Measurements from ENCODE around the gene GRSF1. TPM values are rescaled to one million over a fixed set of nuclear protein-coding genes. Genes with fewer than 3 reads are reported as not detected.
"Not testable (repeated sequence)": the region's sequence is repeated elsewhere in the genome, so short reads cannot be mapped to it uniquely, and the experiment has no call there.

The GRSF1 gene
- total and polyA plus RNA-seq, 12 donors = 35.6 to 149 (median 92.5) TPM

DNA sequence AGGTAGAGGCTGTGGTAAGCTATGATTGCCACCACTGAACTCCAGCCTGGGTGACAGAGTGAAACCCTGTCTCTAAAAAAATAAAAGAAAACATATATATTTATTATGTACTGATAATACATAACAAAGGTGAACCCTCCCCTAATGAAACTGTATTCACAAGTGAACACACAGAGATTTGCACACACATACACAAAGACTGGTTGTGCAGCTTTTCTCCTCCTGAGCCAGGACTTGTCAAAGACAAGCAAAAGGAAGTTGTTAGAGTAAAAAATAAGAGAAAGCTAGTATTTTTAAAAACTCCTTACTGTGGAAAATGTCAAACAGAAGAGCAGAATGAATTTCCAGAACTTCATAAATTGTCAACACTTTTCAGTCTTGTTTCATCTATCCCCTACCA is 1.5 kb upstream of the GRSF1 start:
- no peaks in the 10 kb centered on the region for H3K9me3 ChIP-seq (replicated peaks in 1 of 3)
- H3K27me3 ChIP-seq = no peaks in the 10 kb centered on the region
- H3K36me3 ChIP-seq (replicated peaks in 1 of 2) = no peaks in the 10 kb centered on the region
- no peak for DNase-seq
- peak overlapping the region in 1 of 5 donors; percentile 62 for H3K27ac ChIP-seq
- intact Hi-C loops (cut with DNase I) = loop anchor here (10.0 kb wide), 3 partner anchors 54 to 154 kb away; partner anchors contain the start of genes DCK (in 1 of the 2) and MOB1B (in 1 of the 2)
- H3K4me3 ChIP-seq = no peak overlapping the region
- TF ChIP-seq, protein P1, sequence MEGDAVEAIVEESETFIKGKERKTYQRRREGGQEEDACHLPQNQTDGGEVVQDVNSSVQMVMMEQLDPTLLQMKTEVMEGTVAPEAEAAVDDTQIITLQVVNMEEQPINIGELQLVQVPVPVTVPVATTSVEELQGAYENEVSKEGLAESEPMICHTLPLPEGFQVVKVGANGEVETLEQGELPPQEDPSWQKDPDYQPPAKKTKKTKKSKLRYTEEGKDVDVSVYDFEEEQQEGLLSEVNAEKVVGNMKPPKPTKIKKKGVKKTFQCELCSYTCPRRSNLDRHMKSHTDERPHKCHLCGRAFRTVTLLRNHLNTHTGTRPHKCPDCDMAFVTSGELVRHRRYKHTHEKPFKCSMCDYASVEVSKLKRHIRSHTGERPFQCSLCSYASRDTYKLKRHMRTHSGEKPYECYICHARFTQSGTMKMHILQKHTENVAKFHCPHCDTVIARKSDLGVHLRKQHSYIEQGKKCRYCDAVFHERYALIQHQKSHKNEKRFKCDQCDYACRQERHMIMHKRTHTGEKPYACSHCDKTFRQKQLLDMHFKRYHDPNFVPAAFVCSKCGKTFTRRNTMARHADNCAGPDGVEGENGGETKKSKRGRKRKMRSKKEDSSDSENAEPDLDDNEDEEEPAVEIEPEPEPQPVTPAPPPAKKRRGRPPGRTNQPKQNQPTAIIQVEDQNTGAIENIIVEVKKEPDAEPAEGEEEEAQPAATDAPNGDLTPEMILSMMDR (IDR thresholded peaks at IDR 0.05) = no peak
- no peak for TF ChIP-seq POLR2A (IDR thresholded peaks at IDR 0.05)
- H3K4me1 ChIP-seq (replicated peaks in 1 of 2) = peaks cover 6 to 23% of the 10 kb centered on the region in 2 donors

DNA sequence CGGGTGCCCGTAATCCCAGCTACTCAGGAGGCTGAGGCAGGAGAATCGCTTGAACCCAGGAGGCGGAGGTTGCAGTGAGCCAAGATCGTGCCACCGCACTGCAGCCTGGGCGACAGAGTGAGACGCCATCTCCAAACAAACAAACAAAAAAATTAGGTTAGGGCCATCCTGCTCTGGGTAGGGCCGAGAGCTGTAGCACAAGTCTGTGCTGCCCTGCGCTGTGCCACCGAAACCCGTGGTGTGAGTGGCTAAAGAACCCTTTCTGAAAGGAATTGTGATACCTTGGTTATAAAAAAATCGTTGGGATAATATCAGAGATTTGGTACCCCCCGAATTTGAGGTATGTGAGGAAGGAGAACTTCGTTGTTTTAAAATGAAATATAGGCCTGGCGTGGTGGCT is 941 bp upstream of the GRSF1 start:
- 89 to 97% (median 95%) methylated on average over 15 to 16 of the region's 16 CpGs for WGBS, 4 donors

DNA sequence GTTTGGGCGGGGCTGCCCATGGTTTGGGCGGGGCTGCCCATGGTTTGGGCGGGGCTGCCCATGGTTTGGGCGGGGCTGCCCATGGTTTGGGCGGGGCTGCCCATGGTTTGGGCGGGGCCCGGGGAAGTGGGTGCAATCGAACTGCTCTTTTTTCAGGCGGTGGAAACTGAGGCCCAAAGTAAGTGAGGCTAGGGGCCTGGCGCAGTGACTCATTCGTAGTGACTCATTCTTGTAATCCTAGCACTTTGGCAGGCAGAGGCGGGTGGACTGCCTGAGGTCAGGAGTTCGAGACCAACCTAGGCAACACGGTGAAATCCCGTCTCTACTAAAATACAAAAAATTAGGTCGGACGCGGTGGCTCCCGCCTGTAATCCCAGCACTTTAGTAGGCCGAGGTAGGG is 447 bp upstream of the GRSF1 start:
- not testable (repeated sequence) for H3K4me3 ChIP-seq; H3K36me3 ChIP-seq (replicated peaks in 1 of 2); H3K9me3 ChIP-seq (replicated peaks in 1 of 3); H3K27me3 ChIP-seq
- peaks cover 6 to 30% of the 10 kb centered on the region in 2 donors for H3K4me1 ChIP-seq (replicated peaks in 1 of 2)
- peak; percentile 56 to 80 (median 63) for DNase-seq
- H3K27ac ChIP-seq = peak overlapping the region in 2 of 5 donors; percentile 54 to 70
- WGBS, 4 donors = 49 to 72% (median 63%) methylated on average over 8 to 18 of the region's 20 CpGs
- intact Hi-C loops (cut with DNase I) = loop anchor here (10.0 kb wide), 3 partner anchors 55 to 155 kb away; partner anchors contain the start of genes DCK (in 1 of the 2) and MOB1B (in 1 of the 2)

More for the DNA sequence above, 941 bp upstream of the GRSF1 start:
- peak overlapping the region in 2 of 5 donors; percentile 54 to 70 for H3K27ac ChIP-seq
- not testable (repeated sequence) for DNase-seq; H3K36me3 ChIP-seq (replicated peaks in 1 of 2); H3K4me3 ChIP-seq; H3K9me3 ChIP-seq (replicated peaks in 1 of 3); H3K27me3 ChIP-seq
- H3K4me1 ChIP-seq (replicated peaks in 1 of 2) = peaks cover 6 to 29% of the 10 kb centered on the region in 2 donors
- intact Hi-C loops (cut with DNase I) = loop anchor here (10.0 kb wide), 3 partner anchors 54 to 154 kb away; partner anchors contain the start of genes DCK (in 1 of the 2) and MOB1B (in 1 of the 2)

DNA sequence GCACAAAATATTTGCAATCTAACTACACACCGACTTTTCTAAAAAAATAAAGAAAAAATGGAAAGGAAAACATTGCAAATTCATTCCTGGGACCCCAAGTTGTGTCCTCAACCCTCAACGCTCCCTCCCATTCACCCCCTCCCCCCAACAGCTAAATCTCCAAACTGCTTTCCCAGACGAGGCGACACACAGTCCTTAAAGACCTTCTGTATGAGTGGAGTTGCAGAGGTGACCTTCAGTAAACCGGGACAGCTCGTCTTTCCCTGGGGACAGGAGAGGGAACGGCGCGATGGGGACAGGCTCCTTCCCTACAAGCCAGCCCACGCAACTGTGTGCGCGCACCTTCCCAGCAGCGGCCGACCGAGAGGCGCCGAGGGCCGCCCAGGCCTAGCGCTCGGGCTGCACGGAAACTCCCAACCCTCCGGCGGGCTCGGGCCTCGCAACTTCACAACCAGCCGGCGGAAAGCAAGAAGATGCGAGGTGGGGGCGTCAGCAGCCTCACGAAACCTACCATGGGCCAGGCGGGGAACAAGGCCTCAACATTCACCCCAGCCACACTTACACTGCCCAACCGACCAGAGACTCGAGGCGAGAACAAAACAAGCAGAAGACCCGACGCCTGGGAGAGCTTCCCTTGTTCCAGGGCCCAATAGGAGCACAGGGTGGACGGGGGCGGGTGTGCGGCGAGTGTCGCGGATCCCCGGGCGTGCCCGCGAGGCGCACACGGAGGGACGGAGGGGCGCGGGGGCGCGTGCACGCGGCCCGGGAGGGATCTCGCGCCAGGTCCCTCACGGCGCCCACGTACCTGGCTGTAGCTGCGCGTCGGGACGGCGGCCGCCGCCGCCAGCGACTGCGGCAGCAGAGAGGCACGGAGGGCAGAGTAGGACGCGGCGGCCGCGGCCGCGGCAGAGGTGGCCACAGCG is 763 bp downstream of the GRSF1 start:
- Histone ChIP-seq H3K36me3 (replicated peaks in 1 of 2) (peaks cover 0 to 16% of the 10 kb centered on the region in 2 donors), H3K4me3 (peak overlapping the region; percentile 54 to 98 (median 81)), H3K9me3 (replicated peaks in 1 of 3) (no peaks in the 10 kb centered on the region), H3K27me3 (no peaks in the 10 kb centered on the region), H3K27ac (peak overlapping the region; percentile 89 to 98 (median 95)), H3K4me1 (replicated peaks in 1 of 2) (peaks cover 6 to 30% of the 10 kb centered on the region in 2 donors)
- TF ChIP-seq, protein P1 (IDR thresholded peaks at IDR 0.05) = no peak
- TF ChIP-seq POLR2A (IDR thresholded peaks at IDR 0.05) = peak; percentile 29 to 48
- 0 to 1% (median 0%) methylated on average over 31 to 80 of the region's 80 CpGs for WGBS, 4 donors
- intact Hi-C loops (cut with DNase I) = loop anchor here (10.0 kb wide), 2 partner anchors 154 to 156 kb away; partner anchors contain the start of genes DCK (in 1 of the 2) and UTP3 (in 1 of the 2)
- peak; percentile 67 to 88 (median 77) for DNase-seq

DNA sequence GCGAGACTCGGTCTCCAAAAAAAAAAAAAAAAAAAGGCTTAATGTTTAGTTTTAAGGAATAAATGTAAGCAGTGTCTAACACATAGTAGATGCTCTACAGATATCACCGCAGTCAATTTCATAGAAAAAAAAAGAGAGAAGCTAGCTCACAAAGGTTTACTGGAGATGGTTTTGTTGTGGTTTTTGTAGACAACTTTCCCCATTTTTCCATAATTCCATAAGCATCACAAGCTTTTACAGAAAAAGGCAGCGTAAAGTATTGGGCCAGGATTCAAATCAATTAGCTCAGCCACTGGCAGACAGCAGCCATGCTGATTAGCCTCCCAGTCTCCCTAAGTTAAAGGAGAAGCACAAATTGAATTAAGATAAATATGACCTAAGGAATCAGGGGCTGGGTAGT is 1.5 kb downstream of the GRSF1 start:
- no peak for DNase-seq
- H3K4me1 ChIP-seq (replicated peaks in 1 of 2) = peaks cover 6 to 30% of the 10 kb centered on the region in 2 donors
- WGBS, 4 donors = 5 to 31% (median 19%) methylated on average over 2 to 4 of the region's 4 CpGs
- TF ChIP-seq, protein P1 (IDR thresholded peaks at IDR 0.05) = no peak
- H3K27me3 ChIP-seq = no peaks in the 10 kb centered on the region
- H3K27ac ChIP-seq = peak overlapping the region; percentile 89 to 98 (median 95)
- peak overlapping the region in 3 of 4 donors; percentile 70 to 98 (median 92) for H3K4me3 ChIP-seq
- H3K36me3 ChIP-seq (replicated peaks in 1 of 2) = peaks cover 0 to 24% of the 10 kb centered on the region in 2 donors
- H3K9me3 ChIP-seq (replicated peaks in 1 of 3) = no peaks in the 10 kb centered on the region
- intact Hi-C loops (cut with DNase I) = loop anchor here (10.0 kb wide), 2 partner anchors 153 to 157 kb away; partner anchors contain the start of genes DCK (in 1 of the 2) and UTP3 (in 1 of the 2)
